ENCODE results near the gene SCP2D1. TPM values are rescaled to one million over a fixed set of nuclear protein-coding genes. Genes with fewer than 3 reads are reported as not detected.

Gene SCP2D1
- total RNA-seq, 4 donors from 2014 or later: not detected

- 61 to 63% methylated on average over 5 of the region's 5 CpGs for WGBS, 2 donors
- intact Hi-C loops (cut with DNase I): no loop called here
These were observed 31.4 kb downstream of the SCP2D1 start for GRCh38 chr20:18845017-18845416.

GRCh38 chr20:18847226-18847755 is 33.7 kb downstream of the SCP2D1 start:
- H3K9me3 ChIP-seq: no peaks in the 10 kb centered on the region
- TF ChIP-seq POLR2A (IDR thresholded peaks at IDR 0.05) (no peak), CTCF (IDR thresholded peaks at IDR 0.05) (no peak)
- H3K27ac ChIP-seq: no peak overlapping the region
- 75% methylated on average over 7 of the region's 7 CpGs for WGBS, 2 donors
- intact Hi-C loops (cut with DNase I): no loop called here
- DNase-seq: no peak
- H3K4me1 ChIP-seq: peaks cover 0 to 16% (median 8%) of the 10 kb centered on the region in 3 donors
- no peak overlapping the region for H3K4me3 ChIP-seq
- H3K27me3 ChIP-seq: no peaks in the 10 kb centered on the region
- no peaks in the 10 kb centered on the region for H3K36me3 ChIP-seq

More at GRCh38 chr20:18845017-18845416, 31.4 kb downstream of the SCP2D1 start:
- H3K9me3 ChIP-seq: no peaks in the 10 kb centered on the region
- DNase-seq: no peak
- TF ChIP-seq POLR2A (IDR thresholded peaks at IDR 0.05) (no peak), CTCF (IDR thresholded peaks at IDR 0.05) (no peak)
- H3K4me3 ChIP-seq: no peak overlapping the region
- no peaks in the 10 kb centered on the region for H3K27me3 ChIP-seq
- no peak overlapping the region for H3K27ac ChIP-seq
- H3K36me3 ChIP-seq: no peaks in the 10 kb centered on the region
- H3K4me1 ChIP-seq: no peaks in the 10 kb centered on the region

GRCh38 chr20:18849131-18849530 is 35.5 kb downstream of the SCP2D1 start:
- intact Hi-C loops (cut with DNase I): no loop called here
- no peaks in the 10 kb centered on the region for H3K27me3 ChIP-seq
- H3K4me1 ChIP-seq: peaks cover 0 to 30% (median 20%) of the 10 kb centered on the region in 3 donors
- H3K4me3 ChIP-seq: no peak overlapping the region
- no peaks in the 10 kb centered on the region for H3K9me3 ChIP-seq
- no peak overlapping the region for H3K27ac ChIP-seq
- TF ChIP-seq POLR2A (IDR thresholded peaks at IDR 0.05) (no peak), CTCF (IDR thresholded peaks at IDR 0.05) (no peak)
- 76 to 87% methylated on average over 3 of the region's 3 CpGs for WGBS, 2 donors
- no peak for DNase-seq
- H3K36me3 ChIP-seq: no peaks in the 10 kb centered on the region

GRCh38 chr20:18851629-18852028 is 38.0 kb downstream of the SCP2D1 start:
- Histone ChIP-seq H3K9me3 (no peaks in the 10 kb centered on the region), H3K4me3 (no peak overlapping the region), H3K27ac (peak overlapping the region in 3 of 4 donors; percentile 38 to 73 (median 42)), H3K4me1 (peaks cover 0 to 39% (median 20%) of the 10 kb centered on the region in 3 donors), H3K27me3 (no peaks in the 10 kb centered on the region), H3K36me3 (no peaks in the 10 kb centered on the region)
- no peak for DNase-seq
- TF ChIP-seq CTCF (IDR thresholded peaks at IDR 0.05) (no peak), POLR2A (IDR thresholded peaks at IDR 0.05) (no peak)
- intact Hi-C loops (cut with DNase I): no loop called here

- TF ChIP-seq CTCF (IDR thresholded peaks at IDR 0.05) (no peak), POLR2A (IDR thresholded peaks at IDR 0.05) (no peak)
- Histone ChIP-seq H3K27me3 (no peaks in the 10 kb centered on the region), H3K36me3 (no peaks in the 10 kb centered on the region), H3K9me3 (no peaks in the 10 kb centered on the region), H3K4me1 (peaks cover 0 to 42% (median 20%) of the 10 kb centered on the region in 3 donors), H3K27ac (peak overlapping the region; percentile 28 to 73 (median 40)), H3K4me3 (no peak overlapping the region)
- WGBS, 2 donors: 7 to 31% methylated on average over 2 to 3 of the region's 3 CpGs
- DNase-seq: no peak
- intact Hi-C loops (cut with DNase I): no loop called here
These were observed 38.7 kb downstream of the SCP2D1 start for GRCh38 chr20:18852318-18852717.
